K562 (cell line): ENCODE data around the gene INPP5E.

ENCODE experiments used
- ARID2 ChIP-seq: fragments of 450-650 bp; IDR thresholded peaks from 2 replicates; pipeline ENCODE4 v1.6.1; 2017; ENCODE audit warnings: antibody characterized with exemption, mild to moderate bottlenecking
- ESRRA ChIP-seq: fragments of 450-650 bp; IDR thresholded peaks from 2 replicates; pipeline ENCODE4 v1.6.1; 2014; ENCODE audit warnings: low read depth, mild to moderate bottlenecking, moderate library complexity, borderline replicate concordance
- FOXP1 ChIP-seq: sonication (generic); formaldehyde crosslinking; IDR thresholded peaks from 2 replicates; pipeline ENCODE4 v1.8.0; 2022; ENCODE audit warnings: mild to moderate bottlenecking, missing genetic modification reagents
- HDAC2 ChIP-seq: fragments of 450-650 bp; IDR thresholded peaks from 2 replicates; pipeline ENCODE4 v1.6.1; 2016; ENCODE audit warnings: mild to moderate bottlenecking
- IRF2 ChIP-seq: sonication (generic); formaldehyde crosslinking; IDR thresholded peaks from 2 replicates; pipeline ENCODE4 v1.8.1; 2022; ENCODE audit warnings: mild to moderate bottlenecking, missing genetic modification reagents
- NFATC3 ChIP-seq: fragments of 450-650 bp; IDR thresholded peaks from 2 replicates; pipeline ENCODE4 v1.6.1; 2017; ENCODE audit warnings: mild to moderate bottlenecking
- POLR2AphosphoS5 ChIP-seq: IDR thresholded peaks from 2 replicates; pipeline ENCODE4 v1.6.1; 2011; ENCODE audit warnings: mild to moderate bottlenecking, low read depth, low read length, moderate library complexity; ENCODE audit not compliant: control insufficient read depth, insufficient read depth
- SMC3 ChIP-seq: conservative IDR thresholded peaks from 2 replicates; pipeline ENCODE4 v1.6.1; 2011; ENCODE audit warnings: low read depth, low read length, improper control_type of control experiment; ENCODE audit not compliant: insufficient read depth
- ZFX ChIP-seq: sonication (generic); formaldehyde crosslinking; IDR thresholded peaks from 2 replicates; pipeline ENCODE4 v1.8.0; 2022; ENCODE audit warnings: mild to moderate bottlenecking, missing genetic modification reagents, moderate library complexity

- no peak for TF ChIP-seq IRF2 (CRISPR knock-in tag)
- TF ChIP-seq ESRRA: no peak
- no peak for TF ChIP-seq SMC3
- TF ChIP-seq FOXP1 (CRISPR knock-in tag): no peak
- no peak for TF ChIP-seq POLR2AphosphoS5
- no peak for TF ChIP-seq HDAC2
- TF ChIP-seq ARID2: no peak
- no peak for TF ChIP-seq NFATC3
- TF ChIP-seq ZFX (CRISPR knock-in tag): no peak
Observed at GRCh38 chr9:136474021-136474640, 34.5 kb upstream of the INPP5E start.
